IPS-15b (cell line): Measurements from ENCODE around the gene DIP2C.
"Not testable (repeated sequence)": the region's sequence is repeated elsewhere in the genome, so short reads cannot be mapped to it uniquely, and the experiment has no call there.

Experiments
- H3K27me3 ChIP-seq: one replicate; pipeline ENCODE4 v1.6.1; 2013; ENCODE audit warnings: low read length; ENCODE audit not compliant: control insufficient read depth, insufficient read depth
- H3K36me3 ChIP-seq: one replicate; pipeline ENCODE4 v1.6.1; 2013; ENCODE audit warnings: low read length; ENCODE audit not compliant: control insufficient read depth, insufficient read depth
- H3K4me1 ChIP-seq: one replicate; pipeline ENCODE4 v1.6.1; 2013; ENCODE audit warnings: mild to moderate bottlenecking, low read length; ENCODE audit not compliant: control insufficient read depth, insufficient read depth
- H3K4me3 ChIP-seq: one replicate; pipeline ENCODE4 v1.5.1; 2013; ENCODE audit warnings: low read depth, low read length
- H3K9ac ChIP-seq: one replicate; pipeline ENCODE4 v1.6.1; 2013; ENCODE audit warnings: low read depth, mild to moderate bottlenecking, low read length
- H3K9me3 ChIP-seq: one replicate; pipeline ENCODE4 v1.6.1; 2013; ENCODE audit warnings: mild to moderate bottlenecking, low read length; ENCODE audit not compliant: control insufficient read depth, insufficient read depth

DIP2C gene

DNA sequence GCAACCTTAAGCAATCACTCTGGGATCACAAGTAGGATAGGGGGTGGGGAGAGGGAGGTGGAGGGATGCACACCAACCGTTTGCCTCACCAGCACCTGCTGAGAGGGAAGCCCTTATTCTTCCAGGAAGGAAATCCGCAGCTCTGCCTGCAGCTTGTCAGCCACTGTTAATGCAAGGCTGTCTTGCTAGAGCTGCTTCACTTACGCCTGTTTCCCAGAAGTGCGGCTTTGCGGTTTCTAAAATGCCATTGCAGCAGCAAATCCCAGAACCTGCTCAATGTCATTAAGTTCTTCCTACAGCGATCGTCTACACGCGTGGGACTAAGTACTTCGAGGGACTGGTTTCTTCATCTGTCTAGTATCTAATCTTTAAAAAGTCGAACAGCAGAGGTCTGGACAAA is 363.1 kb downstream of the DIP2C start:
- Histone ChIP-seq H3K4me1 (no peaks in the 10 kb centered on the region), H3K36me3 (no peaks in the 10 kb centered on the region), H3K9me3 (no peaks in the 10 kb centered on the region), H3K27me3 (no peaks in the 10 kb centered on the region), H3K9ac (no peak overlapping the region), H3K4me3 (no peak overlapping the region)

DNA sequence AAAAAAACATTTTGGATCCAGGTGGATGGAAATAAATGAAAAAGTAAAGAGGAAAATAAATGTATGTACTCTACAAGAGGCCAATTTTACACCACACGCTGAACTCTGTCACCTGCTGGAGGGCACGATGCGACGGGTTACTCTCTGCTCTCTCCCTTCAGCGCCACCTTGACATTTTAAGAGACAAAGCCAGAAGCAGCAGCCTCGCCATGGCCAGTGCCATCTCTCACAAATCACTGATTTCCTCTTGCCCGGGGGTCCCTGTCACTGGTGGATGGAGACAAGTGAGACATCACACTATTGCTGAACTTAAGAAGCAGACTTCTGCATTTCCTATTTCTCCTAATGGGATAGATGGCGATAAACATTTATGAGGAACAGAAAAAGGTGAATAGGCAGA is 364.2 kb downstream of the DIP2C start:
- Histone ChIP-seq H3K27me3 (no peaks in the 10 kb centered on the region), H3K36me3 (no peaks in the 10 kb centered on the region), H3K4me1 (no peaks in the 10 kb centered on the region), H3K9ac (no peak overlapping the region), H3K9me3 (no peaks in the 10 kb centered on the region), H3K4me3 (no peak overlapping the region)

DNA sequence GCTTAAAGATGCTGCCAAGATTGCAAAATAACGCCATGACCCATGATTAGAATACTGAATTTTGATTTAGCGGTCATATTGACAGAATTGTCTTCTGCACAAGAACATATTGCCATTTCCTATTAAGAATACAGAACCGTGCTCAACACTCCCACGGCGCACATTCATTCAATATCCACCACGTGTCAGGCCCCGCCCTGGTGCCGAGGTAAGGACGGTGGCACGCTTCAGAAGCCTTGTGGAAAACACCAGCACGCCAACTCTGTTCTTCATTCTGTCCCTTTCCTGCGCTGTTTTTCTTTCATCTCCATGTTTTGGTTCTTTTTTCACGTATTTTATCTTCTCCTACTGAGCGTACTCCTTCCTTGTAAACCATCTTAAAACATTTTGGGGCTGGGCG is 364.9 kb downstream of the DIP2C start:
- H3K9me3 ChIP-seq, result no peaks in the 10 kb centered on the region
- no peak overlapping the region for H3K9ac ChIP-seq
- H3K36me3 ChIP-seq, result no peaks in the 10 kb centered on the region
- H3K4me1 ChIP-seq, result no peaks in the 10 kb centered on the region
- H3K4me3 ChIP-seq, result no peak overlapping the region
- no peaks in the 10 kb centered on the region for H3K27me3 ChIP-seq

DNA sequence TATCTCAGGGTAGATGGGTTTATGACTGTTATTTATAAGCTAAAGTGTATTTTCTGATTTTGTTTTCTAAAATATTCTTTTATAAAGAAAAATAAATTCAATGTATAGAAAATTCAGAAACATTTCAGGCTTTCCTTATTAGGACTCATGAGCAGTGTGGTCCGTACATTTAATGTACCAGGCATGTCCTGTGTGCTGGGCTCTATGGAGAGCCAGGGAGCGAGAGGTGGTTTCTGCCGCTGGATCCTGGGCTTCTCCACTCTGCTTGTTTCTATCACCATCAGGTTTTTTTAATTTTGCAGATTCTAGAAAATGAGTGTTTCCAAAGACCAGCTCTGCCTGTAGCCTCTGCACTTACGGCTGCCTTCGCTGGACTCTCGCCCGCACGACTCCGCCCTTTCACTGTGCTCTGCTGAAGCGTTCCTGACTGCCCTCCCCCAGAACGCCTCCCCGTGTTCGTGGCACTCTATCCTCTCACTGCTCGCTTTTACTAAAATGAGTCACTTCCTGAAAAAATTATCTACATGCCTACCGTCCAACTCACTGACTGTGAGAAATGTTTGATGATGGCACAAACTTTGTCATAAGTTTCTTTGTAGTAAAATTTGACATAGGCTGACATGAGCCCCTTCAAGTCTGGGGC is 365.7 kb downstream of the DIP2C start:
- Histone ChIP-seq H3K4me1 (no peaks in the 10 kb centered on the region), H3K4me3 (no peak overlapping the region), H3K36me3 (no peaks in the 10 kb centered on the region), H3K9ac (no peak overlapping the region), H3K27me3 (no peaks in the 10 kb centered on the region), H3K9me3 (no peaks in the 10 kb centered on the region)

DNA sequence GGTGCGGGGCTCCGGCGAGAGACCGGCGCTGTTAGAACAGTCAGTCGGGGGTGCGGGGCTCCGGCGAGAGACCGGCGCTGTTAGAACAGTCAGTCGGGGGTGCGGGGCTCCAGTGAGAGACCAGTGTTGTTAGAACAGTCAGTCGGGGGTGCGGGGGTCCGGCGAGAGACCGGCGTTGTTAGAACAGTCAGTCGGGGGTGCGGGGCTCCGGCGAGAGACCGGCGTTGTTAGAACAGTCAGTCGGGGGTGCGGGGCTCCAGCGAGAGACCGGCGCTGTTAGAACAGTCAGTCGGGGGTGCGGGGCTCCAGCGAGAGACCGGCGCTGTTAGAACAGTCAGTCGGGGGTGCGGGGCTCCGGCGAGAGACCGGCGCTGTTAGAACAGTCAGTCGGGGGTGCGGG is 366.4 kb downstream of the DIP2C start:
- H3K36me3 ChIP-seq, H3K4me1 ChIP-seq, H3K27me3 ChIP-seq, H3K9ac ChIP-seq, H3K4me3 ChIP-seq, H3K9me3 ChIP-seq: not testable (repeated sequence)

DNA sequence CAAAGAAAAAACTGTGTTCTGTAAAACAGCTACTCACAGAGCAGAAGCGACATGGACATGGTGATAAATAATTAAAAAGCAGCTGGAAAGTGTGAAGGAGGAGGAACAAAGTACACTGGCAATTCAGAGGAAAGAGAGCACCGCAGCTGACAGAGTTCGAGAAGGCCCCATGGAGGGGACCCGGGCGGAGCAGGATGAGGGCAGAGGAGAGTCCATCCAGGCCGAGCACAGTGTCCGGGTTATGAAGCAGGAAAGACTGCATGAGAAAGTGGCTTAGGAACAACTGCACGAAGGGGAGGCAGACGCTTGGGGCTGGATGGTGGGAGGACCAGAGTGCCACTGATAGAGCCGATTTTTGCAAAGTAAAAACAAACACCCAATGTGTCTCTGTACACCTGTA is 368.7 kb downstream of the DIP2C start:
- Histone ChIP-seq H3K4me1 (no peaks in the 10 kb centered on the region), H3K36me3 (no peaks in the 10 kb centered on the region), H3K9me3 (no peaks in the 10 kb centered on the region), H3K9ac (no peak overlapping the region), H3K4me3 (no peak overlapping the region), H3K27me3 (no peaks in the 10 kb centered on the region)

DNA sequence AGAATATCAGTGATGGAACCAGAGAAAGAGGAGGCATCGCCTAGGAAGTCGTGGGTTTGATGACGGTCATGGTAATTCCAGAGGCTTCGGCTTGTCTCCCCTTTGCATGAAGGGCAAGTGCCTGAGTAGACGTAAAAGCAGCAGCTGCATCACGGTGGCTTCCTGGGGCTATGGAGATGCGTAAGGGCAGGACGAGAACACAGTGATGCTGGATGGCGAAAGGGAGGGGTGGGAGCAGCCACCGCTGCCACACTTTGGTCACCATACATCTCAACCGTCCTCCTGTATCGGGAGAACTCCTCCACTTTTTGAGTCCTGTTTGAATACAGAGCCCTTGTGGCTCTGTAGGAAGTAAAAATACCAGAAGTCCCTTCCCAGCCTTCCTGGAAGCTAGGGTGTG is 371.5 kb downstream of the DIP2C start:
- H3K4me1 ChIP-seq, result no peaks in the 10 kb centered on the region
- H3K9me3 ChIP-seq, result no peaks in the 10 kb centered on the region
- no peak overlapping the region for H3K9ac ChIP-seq
- no peaks in the 10 kb centered on the region for H3K27me3 ChIP-seq
- H3K36me3 ChIP-seq, result no peaks in the 10 kb centered on the region
- no peak overlapping the region for H3K4me3 ChIP-seq

DNA sequence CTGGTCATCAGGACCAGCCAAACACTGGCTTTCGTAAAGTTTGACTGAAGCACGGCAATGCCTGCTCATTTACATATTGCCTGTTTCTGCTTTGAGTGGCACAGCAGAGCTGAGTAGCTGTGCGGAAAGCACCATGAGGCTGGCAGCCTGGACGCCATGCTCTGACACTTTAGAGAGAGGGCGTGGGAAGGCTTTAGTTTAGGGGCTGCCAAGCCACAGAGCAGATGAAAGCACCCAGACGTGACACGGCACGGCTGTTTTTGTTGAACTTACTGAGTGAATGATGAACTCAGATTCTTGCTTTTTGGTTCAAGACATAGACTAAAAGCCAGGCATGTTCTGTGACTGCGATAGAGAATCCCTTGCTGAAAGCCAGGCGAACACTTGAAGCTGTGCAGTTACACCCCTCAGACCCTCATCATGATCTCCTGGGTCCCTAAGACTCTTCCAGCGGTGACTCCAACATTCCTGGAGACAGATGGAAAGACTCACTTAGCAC is 372.1 kb downstream of the DIP2C start:
- no peak overlapping the region for H3K9ac ChIP-seq
- H3K9me3 ChIP-seq, result no peaks in the 10 kb centered on the region
- H3K27me3 ChIP-seq, result no peaks in the 10 kb centered on the region
- no peaks in the 10 kb centered on the region for H3K36me3 ChIP-seq
- no peaks in the 10 kb centered on the region for H3K4me1 ChIP-seq
- no peak overlapping the region for H3K4me3 ChIP-seq

DNA sequence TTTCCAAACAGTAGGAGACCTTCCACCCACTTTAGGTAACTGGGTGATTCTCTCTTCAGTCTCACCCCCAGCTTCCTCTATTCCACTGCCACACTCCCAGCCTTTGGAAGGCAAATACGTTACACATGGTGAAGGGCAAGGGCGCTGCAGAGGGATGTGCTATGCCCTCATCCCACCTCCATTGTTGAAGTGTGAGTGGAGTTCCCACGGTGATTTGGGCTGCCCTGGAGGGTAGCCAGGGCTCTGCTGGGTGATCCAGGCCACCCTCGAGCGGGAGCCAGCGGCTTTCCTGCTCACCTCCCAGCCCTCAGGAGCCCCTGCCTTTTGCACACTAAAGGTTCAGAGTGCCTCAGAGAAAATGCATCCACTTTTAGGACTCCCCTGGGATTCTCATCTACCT is 373.1 kb downstream of the DIP2C start:
- Histone ChIP-seq H3K9me3 (no peaks in the 10 kb centered on the region), H3K4me1 (no peaks in the 10 kb centered on the region), H3K27me3 (no peaks in the 10 kb centered on the region), H3K4me3 (no peak overlapping the region), H3K36me3 (no peaks in the 10 kb centered on the region), H3K9ac (no peak overlapping the region)

DNA sequence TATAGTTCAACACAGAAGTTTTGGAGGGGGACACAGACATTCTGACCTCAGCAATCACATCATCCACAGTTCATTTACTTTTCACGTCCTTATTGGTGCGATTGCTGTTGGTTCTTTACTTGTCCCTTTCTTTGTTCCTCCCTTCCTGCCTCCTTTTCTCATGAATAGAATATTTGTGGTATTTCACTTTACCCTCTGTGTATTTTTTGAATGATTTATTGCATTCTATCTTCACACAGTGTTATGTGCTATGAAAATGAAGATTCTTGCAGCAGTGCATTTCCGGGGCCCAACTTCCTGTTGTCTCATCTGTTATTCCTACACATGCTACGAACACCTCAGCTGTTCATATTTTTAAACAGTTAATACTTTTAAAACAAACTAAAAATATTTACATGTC is 374.6 kb downstream of the DIP2C start:
- H3K9ac ChIP-seq, result no peak overlapping the region
- no peaks in the 10 kb centered on the region for H3K4me1 ChIP-seq
- no peaks in the 10 kb centered on the region for H3K36me3 ChIP-seq
- no peaks in the 10 kb centered on the region for H3K27me3 ChIP-seq
- H3K9me3 ChIP-seq, result no peaks in the 10 kb centered on the region
- H3K4me3 ChIP-seq, result no peak overlapping the region

DNA sequence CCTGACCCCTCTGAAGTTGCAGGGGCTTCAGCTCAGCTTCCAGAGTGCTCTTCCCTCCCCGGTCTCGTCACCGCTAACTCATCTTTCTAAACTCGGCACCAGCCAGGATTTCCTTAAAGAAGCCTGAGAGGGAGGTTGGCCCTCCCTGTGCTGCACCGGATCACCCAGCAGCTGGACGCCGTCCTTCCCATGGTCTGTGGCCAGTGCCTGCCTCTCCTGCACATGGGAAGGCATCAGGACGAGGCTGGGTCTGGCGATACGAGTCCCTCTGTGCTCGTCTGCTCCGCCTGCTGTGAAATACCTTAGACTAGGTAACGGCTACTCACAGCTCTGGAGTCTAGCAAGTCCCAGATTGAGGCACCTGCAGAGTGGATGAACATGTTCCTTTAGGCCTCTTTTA is 375.1 kb downstream of the DIP2C start:
- Histone ChIP-seq H3K36me3 (no peaks in the 10 kb centered on the region), H3K9ac (no peak overlapping the region), H3K4me3 (no peak overlapping the region), H3K27me3 (no peaks in the 10 kb centered on the region), H3K9me3 (no peaks in the 10 kb centered on the region), H3K4me1 (no peaks in the 10 kb centered on the region)

DNA sequence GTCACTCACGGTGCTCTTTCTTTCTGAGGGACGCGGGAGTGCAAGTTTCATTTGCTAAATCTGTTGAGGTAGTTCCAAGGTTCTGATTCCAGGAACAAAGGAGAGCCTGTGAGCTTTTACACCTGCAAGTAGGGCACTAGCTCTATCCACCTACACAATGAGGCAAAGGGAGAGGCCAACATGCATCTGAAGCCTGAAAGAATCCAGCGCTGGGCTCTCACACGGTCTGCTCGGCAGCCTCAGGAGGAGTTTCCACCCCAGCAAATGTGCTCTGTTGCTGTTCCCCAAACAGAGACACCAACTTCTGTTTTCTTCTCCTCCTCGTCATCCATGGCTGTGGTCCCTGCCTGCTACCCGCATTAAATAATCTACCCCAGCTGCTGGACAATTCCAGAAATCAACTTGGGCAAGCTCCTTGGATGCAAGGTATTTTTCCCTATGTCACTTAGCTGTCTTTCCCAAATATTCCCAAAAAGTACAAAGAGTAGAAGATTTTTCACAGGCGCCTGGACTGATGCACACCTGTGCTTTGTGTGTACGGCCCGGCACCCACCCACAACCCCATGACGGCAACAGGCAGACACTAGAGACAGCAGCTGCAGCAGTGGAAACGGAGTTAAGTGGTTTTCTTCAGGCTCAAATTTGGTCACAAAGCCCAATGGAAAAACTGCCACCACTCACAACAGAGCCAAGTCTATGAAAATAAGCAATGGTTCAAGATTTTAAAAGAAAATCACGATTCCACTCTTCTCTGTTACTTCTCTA is 377.4 kb downstream of the DIP2C start:
- no peak overlapping the region for H3K9ac ChIP-seq
- no peaks in the 10 kb centered on the region for H3K36me3 ChIP-seq
- H3K9me3 ChIP-seq, result no peaks in the 10 kb centered on the region
- H3K27me3 ChIP-seq, result no peaks in the 10 kb centered on the region
- H3K4me3 ChIP-seq, result no peak overlapping the region
- H3K4me1 ChIP-seq, result no peaks in the 10 kb centered on the region
